A204.1 (cell line): Measurements from ENCODE around the gene PPP1R14B.
"Not testable (repeated sequence)": the region's sequence is repeated elsewhere in the genome, so short reads cannot be mapped to it uniquely, and the experiment has no call there.

Experiments
- FAIRE-seq: peaks from 2 replicates; lab custom pipeline; 2012; peaks lifted over from hg19 to GRCh38; lab: Jason Lieb, UNC

PPP1R14B gene

DNA sequence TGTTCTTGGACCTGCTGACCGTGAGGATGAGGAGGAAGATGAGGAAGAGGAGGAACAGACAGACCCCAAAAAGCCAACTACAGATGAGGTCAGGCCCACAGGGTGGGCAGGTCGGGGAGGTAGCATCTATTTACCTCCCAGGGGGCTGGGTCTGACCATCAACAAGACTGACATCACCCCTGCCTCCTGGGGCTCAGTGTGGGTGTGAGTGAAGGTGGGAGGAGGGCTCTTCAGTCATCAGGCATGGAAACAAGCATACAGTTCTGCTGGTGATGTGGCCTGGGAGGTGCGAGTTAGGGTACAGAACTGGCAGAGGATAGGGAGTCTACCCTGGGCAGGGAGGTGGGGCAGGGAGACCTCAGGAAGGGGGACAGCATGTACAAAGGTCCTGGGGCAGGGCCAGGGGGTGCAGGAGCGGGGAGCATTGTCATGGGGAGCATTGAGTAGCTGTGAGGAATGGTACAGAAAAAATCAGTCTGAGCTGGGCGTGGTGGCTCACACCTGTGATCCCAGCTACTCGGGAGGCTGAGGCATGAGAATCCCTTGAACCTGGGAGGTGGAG, 13.5 kb upstream of the PPP1R14B start:
- FAIRE-seq, result no peak

GRCh38 chr11:64259533-64260067, 12.9 kb upstream of the PPP1R14B start:
- FAIRE-seq, result no peak

GRCh38 chr11:64258946-64259532, 12.3 kb upstream of the PPP1R14B start:
- no peak for FAIRE-seq

- no peak for FAIRE-seq
These were observed 11.6 kb upstream of the PPP1R14B start for GRCh38 chr11:64258356-64258755.

DNA sequence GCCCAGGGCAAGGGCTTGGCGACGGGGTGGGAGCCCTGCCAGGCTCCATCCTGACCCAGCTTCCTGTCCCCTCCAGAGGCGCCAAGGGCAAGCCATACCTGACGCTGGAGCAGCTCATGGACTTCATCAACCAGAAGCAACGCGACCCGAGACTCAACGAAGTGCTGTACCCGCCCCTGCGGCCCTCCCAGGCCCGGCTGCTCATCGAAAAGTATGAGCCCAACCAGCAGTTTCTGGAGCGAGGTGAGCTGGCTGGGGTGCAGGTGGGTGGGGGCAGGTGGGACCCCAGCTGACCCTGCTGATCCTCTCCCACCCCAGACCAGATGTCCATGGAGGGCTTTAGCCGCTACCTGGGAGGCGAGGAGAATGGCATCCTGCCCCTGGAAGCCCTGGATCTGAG, 9.6 kb upstream of the PPP1R14B start:
- no peak for FAIRE-seq

GRCh38 chr11:64255135-64256128, 8.7 kb upstream of the PPP1R14B start:
- FAIRE-seq, result no peak

DNA sequence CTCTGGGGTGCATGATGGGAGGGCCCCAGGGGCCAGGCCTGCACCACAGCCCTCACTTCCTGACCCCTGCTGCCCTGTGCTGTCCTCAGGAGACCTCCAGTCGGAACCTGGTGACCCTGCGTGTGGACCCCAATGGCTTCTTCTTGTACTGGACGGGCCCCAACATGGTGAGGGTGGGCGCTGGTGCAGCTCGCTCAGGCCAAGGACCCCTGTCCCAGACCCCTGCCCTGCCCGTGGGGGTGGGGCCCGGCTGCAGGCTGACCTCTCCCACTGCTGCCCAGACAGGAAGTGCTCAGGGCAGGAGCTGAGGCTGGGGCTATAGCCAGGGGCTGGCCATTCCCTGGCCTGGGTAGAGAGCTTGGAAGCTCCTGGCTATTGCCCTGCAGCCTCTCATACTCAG, 7.6 kb upstream of the PPP1R14B start:
- no peak for FAIRE-seq

DNA sequence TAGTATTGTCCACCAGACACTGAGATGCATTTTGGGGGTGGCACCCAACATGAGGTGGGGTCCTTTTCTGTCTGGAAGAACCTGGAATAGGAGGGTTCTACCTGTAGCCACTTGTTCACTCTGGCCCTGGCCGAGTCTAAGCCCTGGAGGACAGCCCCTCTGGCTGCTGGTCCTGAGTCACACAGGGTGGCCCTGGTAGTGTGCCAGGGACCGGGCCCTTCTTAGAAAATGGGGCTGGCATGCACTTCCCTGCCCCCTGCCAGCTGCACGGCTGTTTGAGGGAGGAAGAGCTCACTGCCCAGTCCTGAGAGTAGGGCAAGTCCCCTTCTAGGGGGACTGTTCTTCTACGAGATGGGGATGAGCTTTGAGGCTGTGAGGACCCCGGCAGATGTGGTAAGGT, 6.7 kb upstream of the PPP1R14B start:
- no peak for FAIRE-seq

DNA sequence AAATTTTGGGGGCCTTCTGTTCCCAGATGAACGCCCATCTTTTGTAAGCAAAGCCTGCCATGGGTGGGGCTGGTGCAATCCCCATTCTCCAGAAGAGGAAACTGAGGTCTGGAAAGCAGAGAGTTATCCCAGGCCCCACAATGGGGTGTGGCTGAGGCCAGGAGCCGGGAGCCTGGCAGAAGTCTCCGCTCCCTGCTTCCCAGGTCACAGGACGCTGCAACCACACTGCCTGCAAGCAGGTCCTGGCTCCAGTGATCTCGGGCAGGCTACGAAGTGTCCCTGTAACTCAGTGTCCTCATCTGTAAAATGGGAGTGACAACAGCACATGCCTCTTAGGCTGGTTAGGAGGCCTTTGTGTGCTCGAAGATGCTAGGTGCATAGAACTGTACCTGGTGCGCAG, 6.3 kb upstream of the PPP1R14B start:
- no peak for FAIRE-seq

GRCh38 chr11:64252003-64252872, 5.5 kb upstream of the PPP1R14B start:
- FAIRE-seq, result no peak

DNA sequence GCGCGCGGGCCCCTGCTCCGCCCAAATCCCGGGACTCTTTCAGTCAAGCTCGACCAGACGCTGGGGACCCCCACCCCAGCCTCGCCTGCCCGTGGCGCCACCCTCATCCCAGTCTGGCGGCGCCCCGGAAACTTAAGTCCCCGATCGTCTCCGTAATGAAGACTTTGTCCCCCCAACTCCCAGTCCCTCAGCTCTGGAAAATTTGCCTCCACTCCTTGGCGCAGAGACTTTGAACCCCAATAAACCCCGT, 4.9 kb upstream of the PPP1R14B start:
- no peak for FAIRE-seq

DNA sequence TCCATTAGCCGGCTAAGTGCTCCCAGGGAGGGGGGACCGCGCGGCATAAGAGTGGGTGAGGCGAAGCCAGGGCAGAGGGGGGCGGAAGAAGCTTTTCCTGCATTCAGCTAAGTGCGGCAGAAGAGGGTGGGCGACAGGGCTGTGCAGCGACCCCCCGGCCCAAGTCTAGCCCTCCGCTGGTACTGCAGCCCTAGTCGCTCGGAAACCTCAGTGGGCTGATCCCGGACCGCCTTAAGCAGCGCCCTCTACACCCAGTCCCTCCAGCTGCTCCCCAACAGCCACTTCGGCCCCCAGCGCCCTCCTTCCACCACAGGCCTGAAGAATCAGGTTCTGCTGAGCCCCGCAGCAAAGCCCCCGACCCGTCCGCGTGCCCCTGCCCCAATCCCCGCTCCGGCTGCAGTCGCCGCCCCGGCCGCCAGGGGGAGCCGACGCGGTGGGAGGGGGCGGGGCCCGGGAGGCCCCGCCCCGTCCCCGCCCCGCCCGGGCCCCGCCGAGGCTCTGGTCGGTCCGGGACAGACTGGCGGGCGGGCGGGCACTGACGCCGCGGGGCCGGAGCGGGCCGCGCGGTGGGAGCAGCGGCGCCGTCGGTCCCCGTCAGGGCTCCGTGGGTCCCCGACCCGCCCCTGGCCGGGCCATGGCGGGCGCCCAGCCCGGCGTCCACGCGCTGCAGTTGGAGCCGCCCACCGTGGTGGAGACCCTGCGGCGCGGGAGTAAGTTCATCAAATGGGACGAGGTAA, 4.4 kb upstream of the PPP1R14B start, which contains the start of gene PLCB3:
PLCB3 (plus strand) TSS at position 515 of the 737 bp plus-strand sequence; CDS start at position 635, 120 bp downstream.
- FAIRE-seq, result no peak

GRCh38 chr11:64250415-64251015, 3.8 kb upstream of the PPP1R14B start:
- FAIRE-seq, result no peak

DNA sequence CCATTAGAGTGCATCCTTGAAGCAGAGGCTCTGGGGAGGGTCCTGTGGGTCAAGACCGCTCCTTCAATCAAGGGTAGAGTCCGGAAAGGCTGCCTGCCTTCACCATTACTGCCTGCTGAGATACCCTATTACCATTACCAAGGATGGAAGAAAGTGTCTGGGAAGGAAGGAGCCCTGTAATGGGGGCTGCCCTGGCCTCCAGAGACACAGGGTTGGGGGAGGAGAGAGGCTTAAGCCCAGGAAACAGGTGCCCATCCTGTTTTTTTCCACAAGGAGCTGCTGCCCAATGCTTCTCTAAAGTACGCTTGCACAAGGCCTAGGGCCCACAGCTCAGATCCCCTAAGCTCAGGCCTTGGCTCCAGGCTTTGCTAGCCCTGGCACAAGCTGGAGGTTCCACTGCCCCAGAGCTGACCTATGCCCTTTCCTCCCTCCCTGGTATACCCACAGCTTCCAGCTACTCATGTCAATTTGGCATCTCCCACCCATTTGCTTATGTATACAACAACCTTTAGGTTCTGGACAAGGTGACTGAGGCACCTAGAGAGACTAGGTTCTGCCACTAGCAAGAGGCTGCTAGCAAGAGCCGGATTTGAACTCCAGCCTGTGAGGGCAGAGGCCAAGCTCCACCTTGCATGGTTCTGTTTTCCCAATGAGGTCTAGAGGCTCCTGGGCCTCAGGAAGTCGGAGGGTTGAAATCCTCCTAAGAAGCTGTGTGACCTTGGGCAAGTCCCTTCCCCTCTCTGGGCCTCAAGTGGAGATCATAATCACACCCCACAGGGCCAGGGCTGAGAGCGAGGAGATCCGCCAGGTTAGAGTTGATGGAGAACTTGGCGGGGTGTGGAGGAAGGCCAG, 3.0 kb upstream of the PPP1R14B start:
- FAIRE-seq, result no peak

GRCh38 chr11:64249038-64249437, 2.3 kb upstream of the PPP1R14B start:
- no peak for FAIRE-seq

DNA sequence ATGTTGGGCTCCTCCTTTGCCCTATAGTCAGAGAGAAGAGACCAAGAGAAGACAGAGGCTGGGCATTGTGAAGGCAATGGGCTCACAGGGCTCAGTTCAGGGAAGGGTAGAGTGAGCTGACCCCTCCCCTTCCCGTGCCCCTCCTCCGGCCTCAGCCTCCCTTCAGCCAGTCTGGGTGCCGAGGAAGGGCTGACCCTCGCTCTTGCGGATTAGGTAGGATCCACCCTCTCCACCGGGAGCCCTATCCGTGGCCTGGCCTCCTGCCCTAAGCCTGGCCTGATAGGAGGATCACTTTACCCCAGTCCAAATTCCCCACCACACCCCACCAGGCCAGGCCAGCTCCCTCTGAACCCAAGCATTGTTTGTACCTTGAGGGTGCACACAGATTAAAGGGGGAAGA, 1.8 kb upstream of the PPP1R14B start:
- no peak for FAIRE-seq

DNA sequence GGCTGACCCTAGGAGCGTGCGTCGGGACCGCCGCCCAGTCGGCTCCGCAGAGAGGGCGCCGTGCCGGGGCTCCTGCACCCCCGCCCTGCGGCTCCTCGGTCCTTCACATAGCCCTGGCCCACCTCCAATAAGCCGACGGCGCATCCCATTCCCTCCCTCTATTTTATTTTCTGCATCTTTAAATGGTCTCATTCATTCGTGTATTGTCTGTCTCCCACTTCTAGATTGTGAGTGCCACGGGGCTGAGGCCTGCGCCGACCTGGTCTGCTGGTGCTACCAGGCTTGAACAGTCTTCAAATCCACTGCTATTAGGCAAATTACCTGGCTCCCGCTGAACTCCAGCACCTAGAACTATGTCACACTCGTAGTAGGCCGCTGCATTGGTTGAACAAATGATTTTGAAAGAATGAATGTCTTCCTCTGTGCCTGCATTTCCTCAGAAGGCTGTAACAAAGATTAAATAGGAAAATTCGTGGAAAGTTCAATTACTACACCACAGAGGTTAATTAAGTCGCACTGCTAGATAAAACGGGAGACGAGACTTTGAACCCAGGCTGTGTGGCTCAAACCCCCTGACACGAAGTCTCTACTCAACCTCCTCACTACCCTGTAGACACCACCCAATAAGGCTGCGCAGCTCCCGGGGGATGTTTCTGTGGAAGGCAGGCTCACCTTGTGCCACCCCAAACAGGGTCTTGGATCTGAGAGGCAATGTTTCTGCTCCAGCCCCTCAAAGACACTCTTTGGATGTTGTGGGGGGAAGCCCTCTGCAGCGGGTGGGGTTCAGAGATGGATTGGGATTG, 1.2 kb upstream of the PPP1R14B start:
- FAIRE-seq, result no peak

DNA sequence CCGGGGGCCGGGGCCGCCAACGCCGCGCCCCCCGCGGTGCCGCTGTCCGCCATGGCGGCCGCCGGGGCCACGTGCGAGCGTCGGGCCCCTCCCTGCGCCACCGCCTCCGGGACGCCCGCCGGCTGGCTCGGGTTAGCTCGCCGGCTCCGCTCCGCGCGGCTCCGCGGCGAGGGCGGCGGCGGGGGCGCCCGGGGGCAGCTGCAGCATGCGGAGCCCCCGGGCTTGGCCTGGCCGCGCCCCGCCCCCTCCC, 197 bp downstream of the PPP1R14B start:
- FAIRE-seq, result not testable (repeated sequence)

DNA sequence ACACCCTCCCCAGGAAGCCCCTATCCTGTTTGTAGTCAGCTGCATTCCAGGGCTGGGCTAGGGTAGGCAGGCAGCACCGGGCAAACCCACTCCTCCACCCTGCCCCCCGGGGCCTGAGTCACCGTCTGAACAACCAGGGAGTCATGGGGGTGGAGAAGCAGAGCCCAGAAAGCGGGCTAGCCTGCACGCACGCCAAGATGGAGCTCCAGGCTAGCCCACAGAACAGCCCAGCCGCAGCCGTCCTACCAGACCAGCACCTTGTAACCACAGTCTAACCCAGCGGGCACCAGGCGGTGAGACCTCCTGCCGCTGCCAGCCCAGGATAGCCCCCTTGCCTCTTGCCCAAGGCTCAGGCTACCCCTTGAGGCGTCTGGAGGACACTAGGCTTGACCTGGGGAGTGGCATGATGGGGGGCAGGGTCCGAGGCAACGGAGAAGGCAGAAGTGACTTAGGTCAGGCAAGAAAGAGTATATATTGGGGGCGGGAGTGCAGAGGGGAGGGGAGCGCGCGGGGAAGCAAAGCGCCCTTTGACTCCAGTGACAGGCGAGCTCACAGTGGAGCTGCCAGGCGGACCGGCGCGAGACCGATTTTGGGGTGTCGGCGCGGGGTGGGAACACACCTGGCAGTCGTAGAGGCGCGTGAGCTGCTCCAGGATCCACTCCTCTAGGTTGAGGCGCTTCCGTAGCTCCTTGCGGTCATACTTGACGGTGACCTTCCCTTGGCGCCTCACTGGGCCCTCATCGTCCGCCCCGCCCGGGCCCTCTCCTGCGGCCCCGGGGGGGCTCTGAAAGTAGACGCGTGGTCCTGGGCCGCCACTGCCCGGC, 734 bp downstream of the PPP1R14B start:
- FAIRE-seq, result no peak
